ENCODE data around the gene OR52K2. TPM values are rescaled to one million over a fixed set of nuclear protein-coding genes. Genes with fewer than 3 reads are reported as not detected.

Gene OR52K2
- polyA plus RNA-seq, 2 of the 4 experiments (the other 2 are of a cell fraction): not detected

DNA sequence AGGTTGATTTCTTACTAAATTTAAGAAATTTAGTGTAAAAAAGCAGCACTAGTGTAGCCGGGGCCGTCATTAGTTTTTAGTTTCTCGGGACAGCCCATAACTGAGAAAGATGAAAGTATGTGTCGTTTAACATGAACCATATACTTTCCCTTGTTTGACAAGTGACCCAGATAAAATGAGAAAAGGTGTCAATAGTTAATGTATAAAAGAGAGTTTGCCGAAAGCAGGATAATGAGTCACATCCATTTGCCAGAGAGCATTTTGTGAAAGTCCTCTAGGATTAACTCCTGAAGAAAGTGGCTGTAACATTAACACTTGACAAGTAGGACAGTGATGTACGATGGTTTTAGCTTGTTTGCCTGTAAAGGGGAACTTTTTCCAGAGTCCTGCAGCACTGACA lies 46.9 kb downstream of the OR52K2 start:
- DNase-seq (ENCODE audit: low read depth in 1 of 2, low spot score in 1 of 2): no peak
- H3K27ac ChIP-seq: no peak overlapping the region
- ATAC-seq: no peak
- no peak overlapping the region for H3K4me2 ChIP-seq
- FAIRE-seq: no peak
- no peak overlapping the region for H3K4me3 ChIP-seq
- ChIA-PET CTCF (interaction anchor here (0.8 to 5.9 kb wide), 4 partner anchors 10 to 309 kb away, joined by 3 to 96 read pairs (median 3); partner anchors contain the start of gene OR52K1), POLR2A (no interaction called here)
- WGBS (ENCODE audit: missing lambda C conversion rate): 12% methylated on average over 6 of the region's 6 CpGs
- no peaks in the 10 kb centered on the region for H3K4me1 ChIP-seq
- 0 out of 3 replicates have a peak, but pooled peaks cover 4% of the 10 kb centered on the region for H3K9me3 ChIP-seq
- TF ChIP-seq CEBPB (IDR thresholded peaks at IDR 0.05) (no peak), ZC3H11A (IDR thresholded peaks at IDR 0.05) (no peak), HEYL (CRISPR knock-in tag; IDR thresholded peaks at IDR 0.05) (no peak), CHD2 (IDR thresholded peaks at IDR 0.05; ENCODE audit: low read length, partially characterized antibody) (no peak), MAZ (IDR thresholded peaks at IDR 0.05; ENCODE audit: borderline replicate concordance, low read depth, low read length) (no peak)

- DNase-seq (ENCODE audit: low read depth in 1 of 2, low spot score in 1 of 2): no peak
- CTCF ChIA-PET: interaction anchor here (1.0 to 5.9 kb wide), 3 partner anchors 14 to 309 kb away, joined by 3 to 96 read pairs (median 3); partner anchors contain the start of gene OR52K1
- WGBS (ENCODE audit: missing lambda C conversion rate): 63% methylated on average over 15 of the region's 15 CpGs
- H3K9me3 ChIP-seq: no peaks in the 10 kb centered on the region
- H3K4me1 ChIP-seq: no peaks in the 10 kb centered on the region
- TF ChIP-seq RCOR1 (IDR thresholded peaks at IDR 0.05; ENCODE audit: low read depth, low read length): no peak
- TF ChIP-seq BHLHE40 (IDR thresholded peaks at IDR 0.05; ENCODE audit: low read depth, low read length): no peak
- no peak for TF ChIP-seq TP53 (CRISPR knock-in tag; IDR thresholded peaks at IDR 0.05)
- TF ChIP-seq MAZ (IDR thresholded peaks at IDR 0.05; ENCODE audit: borderline replicate concordance, low read depth, low read length): no peak
- no peak for TF ChIP-seq NR3C1 (IDR thresholded peaks at IDR 0.05)
- no peak for TF ChIP-seq RAD21 (conservative IDR thresholded peaks at IDR 0.05 in 1 of 2, IDR thresholded peaks at IDR 0.05 in 1 of 2)
- TF ChIP-seq ZNF302 (CRISPR knock-in tag; IDR thresholded peaks at IDR 0.05): no peak
- no peak for TF ChIP-seq HOXB13 (CRISPR knock-in tag; IDR thresholded peaks at IDR 0.05; ENCODE audit: low read depth)
- no peak for TF ChIP-seq RNF2 (IDR thresholded peaks at IDR 0.05; ENCODE audit: borderline replicate concordance, low read depth)
- TF ChIP-seq ZC3H11A (IDR thresholded peaks at IDR 0.05): no peak
- TF ChIP-seq KDM1A (IDR thresholded peaks at IDR 0.05; ENCODE audit: low read depth): no peak
- TF ChIP-seq CHD2 (IDR thresholded peaks at IDR 0.05; ENCODE audit: low read length, partially characterized antibody): no peak
- TF ChIP-seq, protein P1, sequence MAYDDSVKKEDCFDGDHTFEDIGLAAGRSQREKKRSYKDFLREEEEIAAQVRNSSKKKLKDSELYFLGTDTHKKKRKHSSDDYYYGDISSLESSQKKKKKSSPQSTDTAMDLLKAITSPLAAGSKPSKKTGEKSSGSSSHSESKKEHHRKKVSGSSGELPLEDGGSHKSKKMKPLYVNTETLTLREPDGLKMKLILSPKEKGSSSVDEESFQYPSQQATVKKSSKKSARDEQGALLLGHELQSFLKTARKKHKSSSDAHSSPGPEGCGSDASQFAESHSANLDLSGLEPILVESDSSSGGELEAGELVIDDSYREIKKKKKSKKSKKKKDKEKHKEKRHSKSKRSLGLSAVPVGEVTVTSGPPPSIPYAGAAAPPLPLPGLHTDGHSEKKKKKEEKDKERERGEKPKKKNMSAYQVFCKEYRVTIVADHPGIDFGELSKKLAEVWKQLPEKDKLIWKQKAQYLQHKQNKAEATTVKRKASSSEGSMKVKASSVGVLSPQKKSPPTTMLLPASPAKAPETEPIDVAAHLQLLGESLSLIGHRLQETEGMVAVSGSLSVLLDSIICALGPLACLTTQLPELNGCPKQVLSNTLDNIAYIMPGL (CRISPR knock-in tag; IDR thresholded peaks at IDR 0.05; ENCODE audit: borderline replicate concordance): no peak
- no peak for TF ChIP-seq CEBPB (IDR thresholded peaks at IDR 0.05)
- TF ChIP-seq FOXS1 (CRISPR knock-in tag; IDR thresholded peaks at IDR 0.05): no peak
- TF ChIP-seq HES2 (IDR thresholded peaks at IDR 0.05): no peak
- TF ChIP-seq BCL3 (IDR thresholded peaks at IDR 0.05): no peak
- TF ChIP-seq HOXA7 (CRISPR knock-in tag; IDR thresholded peaks at IDR 0.05): no peak
- TF ChIP-seq MYC (IDR thresholded peaks at IDR 0.05; ENCODE audit: borderline replicate concordance, low read length): no peak
- FAIRE-seq: no peak
- POLR2A ChIA-PET: no interaction called here
- H3K27ac ChIP-seq: no peak overlapping the region
- H3K4me3 ChIP-seq: no peak overlapping the region
- no peak for ATAC-seq
- H3K4me2 ChIP-seq: no peak overlapping the region
Measured at GRCh38 chr11:4496557-4497248, 47.6 kb downstream of the OR52K2 start.

Other genes starting within 250 kb of the OR52K2 start
- gene OR52B4, start 80.9 kb upstream of the OR52K2 start, polyA plus RNA-seq (2011; rRNA removed): not detected in 2 replicates
- not detected in 3 replicates for gene OR52B4, start 80.9 kb upstream of the OR52K2 start, polyA plus RNA-seq (2017; fragmentation: RNase III; extraction: RNeasy Plus Mini Kit Qiagen cat#74134 plus additional on column Dnase treatment)
- 15.6 and 19.3 TPM in 2 replicates for gene TRIM21, start 55.6 kb upstream of the OR52K2 start, polyA plus RNA-seq (2011; rRNA removed)
- gene TRIM21, start 55.6 kb upstream of the OR52K2 start, polyA plus RNA-seq (2017; fragmentation: RNase III; extraction: RNeasy Plus Mini Kit Qiagen cat#74134 plus additional on column Dnase treatment): 11.3 to 13.2 TPM (median 11.6 TPM) in 3 replicates
- gene OR52K1, start 33.4 kb downstream of the OR52K2 start, polyA plus RNA-seq (2011; rRNA removed): not detected in 2 replicates
- not detected in 3 replicates for gene OR52K1, start 33.4 kb downstream of the OR52K2 start, polyA plus RNA-seq (2017; fragmentation: RNase III; extraction: RNeasy Plus Mini Kit Qiagen cat#74134 plus additional on column Dnase treatment)
- gene OR52M1, start 95.9 kb downstream of the OR52K2 start, polyA plus RNA-seq (2011; rRNA removed): not detected in 2 replicates
- gene OR52M1, start 95.9 kb downstream of the OR52K2 start, polyA plus RNA-seq (2017; fragmentation: RNase III; extraction: RNeasy Plus Mini Kit Qiagen cat#74134 plus additional on column Dnase treatment): not detected in 3 replicates
- not detected in 2 replicates for gene OR52I2, start 132.4 kb downstream of the OR52K2 start, polyA plus RNA-seq (2011; rRNA removed)
- gene OR52I2, start 132.4 kb downstream of the OR52K2 start, polyA plus RNA-seq (2017; fragmentation: RNase III; extraction: RNeasy Plus Mini Kit Qiagen cat#74134 plus additional on column Dnase treatment): not detected in 3 replicates
- gene OR52I1, start 144.7 kb downstream of the OR52K2 start, polyA plus RNA-seq (2011; rRNA removed): not detected in 2 replicates
- gene OR52I1, start 144.7 kb downstream of the OR52K2 start, polyA plus RNA-seq (2017; fragmentation: RNase III; extraction: RNeasy Plus Mini Kit Qiagen cat#74134 plus additional on column Dnase treatment): not detected in 3 replicates
- gene TRIM68, start 158.9 kb downstream of the OR52K2 start, polyA plus RNA-seq (2011; rRNA removed): 9.6 and 11.6 TPM in 2 replicates
- gene TRIM68, start 158.9 kb downstream of the OR52K2 start, polyA plus RNA-seq (2017; fragmentation: RNase III; extraction: RNeasy Plus Mini Kit Qiagen cat#74134 plus additional on column Dnase treatment): 9.6 to 10.8 TPM (median 9.7 TPM) in 3 replicates
- gene OR51D1, start 188.2 kb downstream of the OR52K2 start, polyA plus RNA-seq (2011; rRNA removed): not detected in 2 replicates
- not detected in 3 replicates for gene OR51D1, start 188.2 kb downstream of the OR52K2 start, polyA plus RNA-seq (2017; fragmentation: RNase III; extraction: RNeasy Plus Mini Kit Qiagen cat#74134 plus additional on column Dnase treatment)
- gene OR51E1, start 194.7 kb downstream of the OR52K2 start, polyA plus RNA-seq (2011; rRNA removed): 0.03 TPM in 1 of 2 replicates, not detected in the other
- not detected in 3 replicates for gene OR51E1, start 194.7 kb downstream of the OR52K2 start, polyA plus RNA-seq (2017; fragmentation: RNase III; extraction: RNeasy Plus Mini Kit Qiagen cat#74134 plus additional on column Dnase treatment)
- 0.07 TPM in 1 of 2 replicates, not detected in the other for gene OR51E2, start 248.6 kb downstream of the OR52K2 start, polyA plus RNA-seq (2011; rRNA removed)
- gene OR51E2, start 248.6 kb downstream of the OR52K2 start, polyA plus RNA-seq (2017; fragmentation: RNase III; extraction: RNeasy Plus Mini Kit Qiagen cat#74134 plus additional on column Dnase treatment): not detected in 3 replicates